Osteoblast (primary cell): ENCODE results near the gene TTC9C. TPM values are rescaled to one million over a fixed set of nuclear protein-coding genes. Genes with fewer than 3 reads are reported as not detected.
"Not testable (repeated sequence)": the region's sequence is repeated elsewhere in the genome, so short reads cannot be mapped to it uniquely, and the experiment has no call there.

Source experiments
- DNase-seq: peaks from one replicate; pipeline ENCODE4 v3.0.0; 2011; ENCODE audit warnings: low spot score, mixed read lengths; ENCODE audit not compliant: insufficient read length; ENCODE audit errors: missing footprints
- H2AFZ ChIP-seq: 2 replicates; pipeline ENCODE4 v1.6.0; 2011; ENCODE audit warnings: mild to moderate bottlenecking, low read length
- H3K27ac ChIP-seq: 2 replicates; pipeline ENCODE4 v1.5.1; 2011; ENCODE audit warnings: mild to moderate bottlenecking, low read depth, low read length, moderate library complexity
- H3K27me3 ChIP-seq: 2 replicates; pipeline ENCODE4 v1.6.0; 2012; ENCODE audit warnings: mild to moderate bottlenecking, control low read depth, inconsistent platforms, low read length, moderate library complexity; ENCODE audit not compliant: insufficient read depth
- H3K36me3 ChIP-seq: 2 replicates; pipeline ENCODE4 v1.5.1; 2011; ENCODE audit warnings: mild to moderate bottlenecking, low read length, control low read depth, moderate library complexity; ENCODE audit not compliant: insufficient read depth
- H3K4me1 ChIP-seq: 2 replicates; pipeline ENCODE4 v1.5.1; 2011; ENCODE audit warnings: mild to moderate bottlenecking, low read length, control low read depth, moderate library complexity; ENCODE audit not compliant: insufficient read depth
- H3K4me2 ChIP-seq: 2 replicates; pipeline ENCODE4 v1.6.0; 2011; ENCODE audit warnings: mild to moderate bottlenecking, low read length; ENCODE audit not compliant: insufficient read depth
- H3K4me3 ChIP-seq: fragments of 200-600 bp; sonication (generic); 3 replicates; pipeline ENCODE4 v1.5.1; 2012; ENCODE audit warnings: mild to moderate bottlenecking, low read length, inconsistent platforms; ENCODE audit not compliant: insufficient read depth
- H3K79me2 ChIP-seq: 2 replicates; pipeline ENCODE4 v1.6.0; 2012; ENCODE audit warnings: mild to moderate bottlenecking, low read length, control low read depth, inconsistent platforms; ENCODE audit not compliant: insufficient read depth
- H3K9me3 ChIP-seq: 2 replicates; pipeline ENCODE4 v1.5.1; 2011; ENCODE audit warnings: low read depth, low read length, control low read depth
- H4K20me1 ChIP-seq: 2 replicates; pipeline ENCODE4 v1.6.0; 2012; ENCODE audit warnings: mild to moderate bottlenecking, low read length, control low read depth; ENCODE audit not compliant: insufficient read depth
- CTCF ChIP-seq: IDR thresholded peaks from 2 replicates; pipeline ENCODE4 v1.5.1; 2011; ENCODE audit warnings: mild to moderate bottlenecking, low read depth, low read length, moderate library complexity; ENCODE audit errors: extremely low read depth
- total RNA-seq: library from RNA; depleted of rRNA; stranded (reverse); fragments of >200 nt; gene quantifications from 2 replicates; pipeline ENCODE4 v1.2.3, GENCODE V29; 2012

Gene TTC9C
- total RNA-seq, 1 donor = 34.0 TPM

- H3K79me2 ChIP-seq = peaks cover 13% of the 10 kb centered on the region
- no peak overlapping the region for H2AFZ ChIP-seq
- no peaks in the 10 kb centered on the region for H4K20me1 ChIP-seq
- no peaks in the 10 kb centered on the region for H3K27me3 ChIP-seq
- H3K4me2 ChIP-seq = no peak overlapping the region
- TF ChIP-seq CTCF = no peak
- no peak overlapping the region for H3K27ac ChIP-seq
- H3K36me3 ChIP-seq = peaks cover 6% of the 10 kb centered on the region
- no peak for DNase-seq
- H3K4me1 ChIP-seq = peaks cover 22% of the 10 kb centered on the region
- no peak overlapping the region for H3K4me3 ChIP-seq
- no peaks in the 10 kb centered on the region for H3K9me3 ChIP-seq
These were observed 45.8 kb upstream of the TTC9C start for GRCh38 chr11:62682518-62682917.

GRCh38 chr11:62687508-62688396, 40.5 kb upstream of the TTC9C start:
- H2AFZ ChIP-seq = no peak overlapping the region

GRCh38 chr11:62688491-62688890, 39.8 kb upstream of the TTC9C start:
- no peaks in the 10 kb centered on the region for H3K27me3 ChIP-seq
- peak; percentile 86 for DNase-seq
- no peak overlapping the region for H3K4me2 ChIP-seq
- peaks cover 11% of the 10 kb centered on the region for H3K4me1 ChIP-seq
- no peak for TF ChIP-seq CTCF
- H3K4me3 ChIP-seq = no peak overlapping the region
- peaks cover 32% of the 10 kb centered on the region for H3K36me3 ChIP-seq
- no peaks in the 10 kb centered on the region for H3K9me3 ChIP-seq
- no peak overlapping the region for H2AFZ ChIP-seq
- H3K79me2 ChIP-seq = no peaks in the 10 kb centered on the region
- no peak overlapping the region for H3K27ac ChIP-seq
- no peaks in the 10 kb centered on the region for H4K20me1 ChIP-seq

More at GRCh38 chr11:62687508-62688396, 40.5 kb upstream of the TTC9C start:
- Histone ChIP-seq H3K36me3 (peaks cover 25% of the 10 kb centered on the region), H3K4me3 (no peak overlapping the region), H3K79me2 (no peaks in the 10 kb centered on the region), H3K27me3 (no peaks in the 10 kb centered on the region), H3K27ac (no peak overlapping the region), H3K4me2 (no peak overlapping the region), H3K4me1 (peaks cover 11% of the 10 kb centered on the region), H4K20me1 (no peaks in the 10 kb centered on the region), H3K9me3 (no peaks in the 10 kb centered on the region)
- DNase-seq = no peak
- TF ChIP-seq CTCF = no peak

- H3K4me1 ChIP-seq = peaks cover 14% of the 10 kb centered on the region
- H3K27ac ChIP-seq = peak within 1 kb of the TSS; percentile 43
These were observed 38.7 kb upstream of the TTC9C start, which contains the start of gene LRRN4CL for GRCh38 chr11:62689421-62690183. LRRN4CL (minus strand) TSS chr11:62689530; CDS start chr11:62688508, 1,022 bp downstream.

GRCh38 chr11:62693624-62694023, 34.7 kb upstream of the TTC9C start:
- H3K4me3 ChIP-seq, H4K20me1 ChIP-seq, H2AFZ ChIP-seq, DNase-seq, H3K9me3 ChIP-seq, H3K4me2 ChIP-seq, H3K27ac ChIP-seq, H3K79me2 ChIP-seq, H3K27me3 ChIP-seq: not testable (repeated sequence)
- peaks cover 19% of the 10 kb centered on the region for H3K4me1 ChIP-seq
- peaks cover 33% of the 10 kb centered on the region for H3K36me3 ChIP-seq

More at GRCh38 chr11:62689421-62690183, 38.7 kb upstream of the TTC9C start, which contains the start of gene LRRN4CL:
- Histone ChIP-seq H3K4me3 (no peak within 1 kb of the TSS), H3K9me3 (no peaks in the 10 kb centered on the region), H3K79me2 (no peaks in the 10 kb centered on the region), H4K20me1 (no peaks in the 10 kb centered on the region), H2AFZ (peak within 1 kb of the TSS; percentile 44), H3K27me3 (no peaks in the 10 kb centered on the region), H3K36me3 (peaks cover 33% of the 10 kb centered on the region), H3K4me2 (peak within 1 kb of the TSS; percentile 46)
- no peak for TF ChIP-seq CTCF
- DNase-seq = peak; percentile 99
